GM18909 (cell line): Measurements from ENCODE around the gene PACC1.
"Not testable (repeated sequence)": the region's sequence is repeated elsewhere in the genome, so short reads cannot be mapped to it uniquely, and the experiment has no call there.

Experiments used
- ATAC-seq: cut with Tn5 transposase; IDR thresholded peaks from one replicate; pipeline ENCODE4 v1.9.1; 2021; ENCODE audit warnings: mild to moderate bottlenecking; ENCODE audit not compliant: unreplicated experiment, poor library complexity

The PACC1 gene

GRCh38 chr1:212401838-212402582 lies 12.7 kb downstream of the PACC1 start:
- no peak for ATAC-seq

- no peak for ATAC-seq
These were observed 13.6 kb downstream of the PACC1 start for GRCh38 chr1:212401042-212401441.

DNA sequence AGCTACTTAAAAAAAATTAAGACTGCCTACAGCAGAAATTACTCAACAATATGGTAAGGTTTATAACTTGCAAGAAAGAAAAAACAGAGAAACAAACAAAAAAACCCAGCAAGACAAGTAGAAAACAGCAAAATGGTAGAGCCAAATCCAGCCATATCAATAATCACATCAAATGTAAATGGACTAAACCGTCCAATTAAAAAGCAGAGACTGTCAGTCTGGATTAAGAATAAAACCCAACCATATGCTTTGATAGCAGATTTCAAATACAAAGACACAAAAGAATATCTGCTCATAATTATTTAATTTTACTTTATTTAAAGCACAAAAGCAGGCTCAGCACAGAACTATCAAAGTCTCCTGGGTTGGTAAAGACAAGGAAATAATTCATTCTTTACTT lies 17.5 kb downstream of the PACC1 start:
- no peak for ATAC-seq

DNA sequence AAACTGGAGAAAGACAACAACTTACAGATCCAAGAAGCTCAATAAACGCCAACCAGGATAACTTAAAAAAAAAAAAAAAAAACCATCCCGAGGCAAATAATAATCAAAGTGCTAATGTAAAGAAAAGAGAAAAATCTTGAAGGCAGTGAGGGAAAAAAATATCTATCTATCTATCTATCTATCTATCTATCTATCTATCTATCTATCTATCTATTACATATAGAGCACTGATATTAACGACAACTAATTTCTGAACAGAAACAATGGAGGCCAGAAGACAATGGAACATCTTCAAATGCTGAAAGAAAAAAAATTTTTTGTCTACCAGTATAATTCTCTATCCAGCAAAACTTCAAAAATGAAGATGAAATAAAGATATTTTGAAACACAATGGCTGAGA lies 18.0 kb downstream of the PACC1 start:
- no peak for ATAC-seq

GRCh38 chr1:212395678-212396437 lies 18.8 kb downstream of the PACC1 start:
- ATAC-seq, result not testable (repeated sequence)

DNA sequence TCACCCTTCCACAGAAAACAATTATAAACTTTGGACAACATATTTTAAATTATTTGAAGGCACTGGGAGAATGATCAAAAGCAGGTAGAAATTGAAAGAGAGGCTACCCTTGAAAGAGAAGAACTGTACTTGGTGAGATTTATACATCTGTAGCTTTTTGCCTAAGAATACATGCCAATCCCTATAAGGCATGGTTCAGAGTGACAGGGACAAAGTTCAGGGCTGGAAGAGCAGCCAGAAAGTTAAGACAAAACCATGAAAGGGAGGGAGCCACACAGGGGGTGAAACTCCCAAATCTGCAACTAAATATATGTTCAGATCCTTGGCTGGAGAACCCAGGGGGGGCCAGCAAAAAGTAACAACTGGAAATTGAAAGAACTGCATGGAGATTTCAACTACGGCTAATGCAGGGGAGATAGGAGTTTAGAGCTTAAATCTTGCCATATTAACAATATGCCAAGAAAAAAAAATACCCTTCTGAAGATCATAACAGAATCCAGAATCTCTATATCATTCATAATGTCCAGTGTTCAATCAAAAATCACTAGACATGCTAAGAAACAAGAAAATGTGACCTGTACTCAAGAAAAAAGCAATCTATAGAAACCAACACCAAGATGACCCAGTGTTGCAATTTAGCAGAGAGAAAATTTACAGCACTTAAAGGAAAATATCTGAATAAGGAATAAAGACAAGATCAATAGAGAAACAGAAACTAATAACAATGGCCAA lies 25.5 kb downstream of the PACC1 start:
- ATAC-seq, result no peak

GRCh38 chr1:212386029-212386428 lies 28.7 kb downstream of the PACC1 start:
- ATAC-seq, result no peak

DNA sequence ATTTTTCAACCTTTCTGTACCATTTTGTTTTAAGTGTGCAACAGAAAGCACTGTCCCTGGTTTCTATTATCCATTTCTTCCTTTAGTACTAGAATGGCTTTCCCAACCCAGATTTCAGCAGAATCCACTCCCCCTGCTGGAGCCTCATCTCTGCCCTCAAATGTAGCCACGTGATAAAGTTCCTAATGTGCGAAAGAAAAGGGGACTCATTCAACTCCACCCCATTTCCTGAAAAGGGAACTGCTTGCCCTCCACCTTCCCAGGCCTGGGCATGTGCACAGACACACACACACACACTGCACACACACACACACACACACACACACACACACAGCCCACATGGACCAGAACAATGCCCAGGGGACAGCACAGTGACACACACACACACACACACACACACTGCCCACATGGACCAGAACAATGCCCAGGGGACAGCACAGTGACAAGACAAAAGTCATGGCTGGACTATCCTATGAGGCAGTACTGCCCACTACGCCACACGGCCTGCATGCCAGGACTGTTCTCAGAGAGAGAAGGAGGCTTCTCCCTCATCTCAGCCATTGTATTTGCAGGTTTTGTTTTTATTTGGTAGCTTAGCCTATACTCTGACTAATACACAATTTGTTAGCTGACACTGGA lies 33.2 kb downstream of the PACC1 start:
- no peak for ATAC-seq

- no peak for ATAC-seq
These were observed 35.3 kb downstream of the PACC1 start for GRCh38 chr1:212379366-212379765.

DNA sequence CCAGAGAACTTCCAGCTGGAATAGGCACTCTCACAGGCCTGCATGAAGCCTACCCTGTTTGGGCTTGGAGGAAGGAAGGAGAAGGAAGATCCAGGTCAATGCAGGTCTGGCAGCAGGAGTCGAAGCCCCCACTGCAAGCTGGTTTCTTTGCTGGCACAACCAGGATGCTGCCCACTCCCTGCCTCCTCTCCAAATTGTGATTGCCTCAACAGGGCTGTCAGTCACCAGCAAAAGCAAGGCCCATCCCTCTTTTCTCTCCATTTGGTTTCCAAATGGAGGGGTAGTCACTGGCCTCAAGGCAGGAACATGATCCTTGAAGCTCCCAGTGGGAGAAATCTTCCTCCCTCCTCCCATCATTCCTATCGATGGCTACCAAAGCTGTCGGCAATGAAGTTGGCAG lies 37.0 kb downstream of the PACC1 start:
- ATAC-seq, result no peak

DNA sequence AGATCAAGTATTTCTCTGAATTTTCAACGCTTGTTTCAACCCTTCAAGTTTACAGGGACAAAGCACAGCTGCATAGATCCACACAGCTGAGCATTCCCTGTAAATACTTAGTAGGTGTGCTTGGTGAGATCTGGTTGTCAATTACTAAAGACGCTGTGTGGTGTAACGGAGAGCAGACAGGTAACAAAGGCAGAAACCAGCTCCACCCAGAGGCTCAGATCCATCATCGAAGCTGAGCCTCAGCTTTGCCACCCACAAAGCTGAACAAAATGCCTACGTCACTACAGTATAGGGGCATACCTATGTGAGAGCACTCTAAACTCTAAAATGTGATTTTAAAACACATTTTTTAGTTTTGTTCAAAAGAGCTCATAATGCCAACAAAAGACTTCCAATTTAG lies 38.7 kb downstream of the PACC1 start:
- ATAC-seq, result no peak

DNA sequence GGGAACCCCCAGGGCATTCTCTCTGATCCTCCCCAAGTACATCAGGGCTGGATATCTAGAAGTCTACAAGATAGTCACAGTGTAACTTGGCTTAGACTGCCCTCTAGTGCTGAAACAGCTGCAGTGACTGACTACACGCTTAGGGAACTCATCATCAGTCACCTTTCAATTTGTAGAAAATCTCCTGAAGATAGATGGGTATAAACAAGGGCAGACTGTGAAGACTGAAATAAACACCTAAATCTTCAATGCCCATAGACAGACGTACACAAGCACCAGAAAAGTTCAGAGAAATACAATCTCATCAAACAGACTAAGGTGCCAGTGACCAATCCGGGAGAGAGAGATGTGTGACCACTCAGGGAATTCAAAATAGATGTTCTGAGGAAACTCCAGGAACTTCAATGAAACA lies 46.6 kb downstream of the PACC1 start:
- ATAC-seq, result peak; percentile 82

- no peak for ATAC-seq
These were observed 47.1 kb downstream of the PACC1 start for GRCh38 chr1:212367474-212368072.

GRCh38 chr1:212366901-212367300 lies 47.8 kb downstream of the PACC1 start:
- no peak for ATAC-seq

GRCh38 chr1:212364985-212365384 lies 49.7 kb downstream of the PACC1 start:
- no peak for ATAC-seq

DNA sequence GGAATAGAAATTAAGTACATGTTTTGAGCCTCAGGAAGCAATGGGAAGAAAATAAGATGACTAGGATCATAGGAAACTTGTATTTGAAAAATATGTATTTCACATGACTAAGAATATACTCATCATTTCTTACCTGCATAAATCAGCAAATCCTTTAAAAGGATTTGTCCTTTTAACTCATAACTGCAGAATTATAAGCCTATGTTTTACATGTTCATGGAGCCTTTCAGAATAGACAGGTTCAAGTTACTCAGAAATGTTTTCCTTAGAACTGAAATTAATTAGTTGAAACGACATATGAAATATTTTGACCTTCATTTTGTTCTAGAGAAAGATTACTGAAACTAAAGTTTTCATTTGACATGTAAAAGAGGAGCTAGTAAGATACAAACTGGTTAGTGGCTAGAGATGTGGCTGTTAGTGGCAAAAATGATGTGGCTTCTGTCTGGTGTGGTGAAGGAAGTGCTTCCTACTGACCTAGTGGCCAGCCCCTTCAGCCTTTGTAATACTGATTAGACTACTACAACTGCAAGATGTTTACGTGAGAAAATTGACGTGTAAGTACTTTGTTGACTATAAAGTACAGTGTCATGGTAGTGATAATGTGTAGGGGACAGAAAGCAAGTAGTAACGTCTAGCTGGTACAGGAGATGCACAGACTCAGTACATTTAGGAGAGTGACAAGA lies 54.7 kb downstream of the PACC1 start:
- ATAC-seq, result no peak

DNA sequence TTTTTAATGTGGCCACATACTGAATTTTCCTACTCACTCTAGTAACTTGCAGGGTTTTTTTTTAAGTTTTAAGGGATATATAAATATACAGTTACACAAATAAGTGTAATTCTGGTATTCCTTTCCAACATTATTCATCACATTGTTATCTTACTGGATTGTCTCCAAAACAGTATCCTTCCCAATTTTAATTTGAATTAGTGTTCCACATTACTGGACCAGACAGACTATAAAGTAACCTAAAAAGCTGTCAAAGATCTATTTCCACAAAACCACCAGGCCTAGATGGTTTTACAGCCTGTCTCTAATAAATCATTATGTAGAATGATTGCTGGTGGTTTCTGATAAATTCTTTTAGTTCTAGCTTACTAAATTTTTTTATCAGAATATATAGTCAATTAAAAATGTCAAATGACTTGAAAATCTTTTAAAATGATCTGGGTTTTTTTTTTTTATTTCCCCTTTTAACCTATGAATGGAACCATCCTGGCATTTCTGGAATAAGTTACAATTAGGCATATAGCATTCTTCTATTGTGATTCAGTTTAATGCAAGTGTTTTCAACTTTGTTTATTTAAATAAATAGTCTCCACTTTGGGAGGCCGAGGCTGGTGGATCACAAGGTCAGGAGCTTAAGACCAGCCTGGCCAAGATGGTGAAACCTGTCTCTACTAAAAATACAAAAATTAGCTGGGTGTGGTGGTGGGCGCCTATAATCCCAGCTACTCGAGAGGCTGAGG lies 59.3 kb downstream of the PACC1 start:
- no peak for ATAC-seq

- no peak for ATAC-seq
These were observed 60.2 kb downstream of the PACC1 start for GRCh38 chr1:212354464-212354863.

DNA sequence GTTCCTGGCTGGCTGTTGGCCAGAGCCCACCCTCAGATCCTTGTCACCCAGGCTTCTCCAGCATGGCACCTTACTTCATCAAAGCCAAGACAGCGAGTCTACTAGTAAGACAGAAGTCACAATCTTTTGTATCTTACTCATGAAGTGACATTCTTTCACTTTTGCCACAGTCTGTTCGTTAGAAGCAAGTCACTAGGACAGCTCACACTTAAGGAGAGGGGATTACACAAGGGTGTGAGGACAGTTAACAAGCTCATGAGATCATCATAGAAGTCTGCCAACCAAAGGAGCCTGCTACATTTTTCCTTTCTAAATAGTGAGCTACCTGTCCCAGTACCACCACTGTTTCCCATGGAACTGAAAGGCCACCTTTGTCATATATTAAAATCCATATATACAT lies 61.5 kb downstream of the PACC1 start:
- ATAC-seq, result no peak
